ENCODE measurements around the gene TRMT1.

Gene TRMT1

GRCh38 chr19:13117176-13117771 is 734 bp upstream of the TRMT1 start:
- TF ChIP-seq CTCF (IDR thresholded peaks at IDR 0.05; ENCODE audit: control insufficient read depth, insufficient read depth, low read depth, low read length, missing control alignments): no peak
- no peak for DNase-seq (ENCODE audit: low read depth)
- H3K4me3 ChIP-seq (ENCODE audit: control insufficient read depth, low read depth, low read length): peak overlapping the region; percentile 72

- TF ChIP-seq CTCF (IDR thresholded peaks at IDR 0.05; ENCODE audit: control insufficient read depth, insufficient read depth, low read depth, low read length, missing control alignments): no peak
- no peak for DNase-seq (ENCODE audit: low read depth)
- H3K4me3 ChIP-seq (ENCODE audit: control insufficient read depth, low read depth, low read length): peak overlapping the region; percentile 72
Observed at GRCh38 chr19:13115936-13116281, 631 bp downstream of the TRMT1 start.

GRCh38 chr19:13112555-13112954 is 4.0 kb downstream of the TRMT1 start:
- no peak for TF ChIP-seq CTCF (IDR thresholded peaks at IDR 0.05; ENCODE audit: control insufficient read depth, insufficient read depth, low read depth, low read length, missing control alignments)
- DNase-seq (ENCODE audit: low read depth): no peak

GRCh38 chr19:13110099-13110610 is 6.4 kb downstream of the TRMT1 start:
- H3K4me3 ChIP-seq (ENCODE audit: control insufficient read depth, low read depth, low read length): no peak overlapping the region
- no peak for TF ChIP-seq CTCF (IDR thresholded peaks at IDR 0.05; ENCODE audit: control insufficient read depth, insufficient read depth, low read depth, low read length, missing control alignments)
- no peak for DNase-seq (ENCODE audit: low read depth)

More at GRCh38 chr19:13112555-13112954, 4.0 kb downstream of the TRMT1 start:
- no peak overlapping the region for H3K4me3 ChIP-seq (ENCODE audit: control insufficient read depth, low read depth, low read length)

- no peak overlapping the region for H3K4me3 ChIP-seq (ENCODE audit: control insufficient read depth, low read depth, low read length)
- no peak for TF ChIP-seq CTCF (IDR thresholded peaks at IDR 0.05; ENCODE audit: control insufficient read depth, insufficient read depth, low read depth, low read length, missing control alignments)
- DNase-seq (ENCODE audit: low read depth): no peak
Observed at GRCh38 chr19:13109361-13110098, 7.0 kb downstream of the TRMT1 start.

- no peak for DNase-seq (ENCODE audit: low read depth)
- no peak overlapping the region for H3K4me3 ChIP-seq (ENCODE audit: control insufficient read depth, low read depth, low read length)
- no peak for TF ChIP-seq CTCF (IDR thresholded peaks at IDR 0.05; ENCODE audit: control insufficient read depth, insufficient read depth, low read depth, low read length, missing control alignments)
Observed at GRCh38 chr19:13104848-13105711, 11.5 kb downstream of the TRMT1 start.
